CD4-positive, alpha-beta T cell treated with Interleukin-2 at 100 ng/mL for 4 hours (primary cell): Measurements from ENCODE around the gene TMEM30B.
A peak's percentile ranks its signal among the peaks of the same experiment; 100 is the strongest.
"Not testable (repeated sequence)": the region's sequence is repeated elsewhere in the genome, so short reads cannot be mapped to it uniquely, and the experiment has no call there.

Experiments used
- DNase-seq: peaks from one replicate; pipeline ENCODE4 v3.0.0-alpha.2; 2020; ENCODE audit warnings: low spot score

TMEM30B gene

DNA sequence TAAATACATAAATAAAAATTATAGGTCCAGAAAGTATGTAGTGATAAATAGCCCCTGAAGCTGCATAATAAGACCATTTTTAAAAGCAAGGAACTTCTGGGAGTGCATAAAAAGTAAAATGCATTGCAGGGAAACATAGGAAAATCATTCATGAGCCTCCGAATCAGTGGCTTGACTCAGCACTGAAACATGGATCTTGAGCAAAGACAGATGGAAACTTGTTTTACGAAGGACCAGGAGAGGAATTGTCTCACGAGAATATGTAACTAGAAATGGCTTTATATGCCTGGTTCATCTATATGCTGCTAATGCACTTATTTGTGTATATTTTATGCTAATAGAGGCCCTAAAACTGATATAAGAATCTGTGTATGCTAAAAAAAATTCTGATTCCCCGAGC is 14.7 kb downstream of the TMEM30B start:
- no peak for DNase-seq

DNA sequence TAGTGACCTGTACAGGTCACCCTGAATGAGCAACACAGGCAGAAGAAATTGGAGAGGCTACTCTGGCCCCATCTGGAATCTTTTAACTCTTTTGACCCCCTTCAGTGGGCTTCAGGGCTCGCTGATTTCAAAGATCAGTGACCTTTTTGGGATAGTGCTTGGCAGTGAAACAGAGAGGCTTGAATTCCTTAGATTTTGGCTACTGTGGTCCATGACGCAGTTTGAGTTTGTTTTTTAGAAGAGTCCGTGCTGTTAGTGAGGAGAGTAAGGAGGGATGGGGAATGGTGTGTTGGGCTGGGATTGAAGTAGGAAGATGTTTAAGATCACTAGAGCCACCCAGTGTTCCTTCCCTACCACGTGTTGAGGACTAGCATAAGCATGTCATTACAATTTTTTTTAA is 16.5 kb downstream of the TMEM30B start:
- DNase-seq = no peak

DNA sequence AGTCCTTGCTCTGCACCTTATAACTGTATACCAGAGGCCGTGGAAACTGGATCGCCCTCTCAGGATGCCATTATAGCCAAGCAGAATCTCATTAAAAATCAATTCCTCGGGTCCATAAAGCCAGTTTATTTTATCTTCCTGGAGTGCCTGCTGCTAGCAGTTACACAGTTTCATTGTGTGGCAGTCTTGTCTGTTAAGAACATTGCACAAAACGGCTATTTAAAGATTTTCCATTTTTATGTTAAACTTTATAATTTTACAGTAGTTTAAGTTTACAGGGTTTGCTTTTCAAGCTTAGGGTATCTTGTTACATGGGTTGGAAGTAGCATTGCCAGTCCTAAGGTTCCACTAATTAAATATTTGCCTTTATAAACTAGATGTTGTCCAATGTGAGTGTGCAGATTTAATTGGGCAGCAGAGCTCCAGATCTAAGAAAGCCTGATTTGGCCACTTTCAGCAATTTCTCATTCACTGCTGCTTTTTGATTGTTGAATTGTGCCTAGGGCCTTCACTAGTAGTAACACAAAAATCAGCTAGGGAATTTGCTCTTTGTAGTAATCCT is 17.0 kb downstream of the TMEM30B start:
- no peak for DNase-seq

DNA sequence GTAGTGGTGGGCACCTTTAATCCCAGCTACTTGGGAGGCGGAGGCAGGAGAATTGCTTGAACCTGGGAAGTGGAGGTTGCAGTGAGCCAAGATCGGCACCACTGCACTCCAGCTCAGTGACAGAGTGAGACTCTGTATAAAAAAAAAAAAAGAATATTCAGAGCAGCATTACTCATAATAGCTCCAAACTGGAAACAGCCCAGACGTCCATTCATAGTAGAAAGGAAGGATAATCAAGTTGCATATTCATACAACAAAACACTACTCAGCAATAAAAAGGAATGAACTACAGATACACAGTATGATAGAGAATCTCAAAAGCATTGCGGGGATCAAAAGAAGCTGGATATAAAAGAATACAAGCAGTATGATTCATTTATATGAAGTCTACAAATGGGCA is 19.1 kb downstream of the TMEM30B start:
- no peak for DNase-seq

DNA sequence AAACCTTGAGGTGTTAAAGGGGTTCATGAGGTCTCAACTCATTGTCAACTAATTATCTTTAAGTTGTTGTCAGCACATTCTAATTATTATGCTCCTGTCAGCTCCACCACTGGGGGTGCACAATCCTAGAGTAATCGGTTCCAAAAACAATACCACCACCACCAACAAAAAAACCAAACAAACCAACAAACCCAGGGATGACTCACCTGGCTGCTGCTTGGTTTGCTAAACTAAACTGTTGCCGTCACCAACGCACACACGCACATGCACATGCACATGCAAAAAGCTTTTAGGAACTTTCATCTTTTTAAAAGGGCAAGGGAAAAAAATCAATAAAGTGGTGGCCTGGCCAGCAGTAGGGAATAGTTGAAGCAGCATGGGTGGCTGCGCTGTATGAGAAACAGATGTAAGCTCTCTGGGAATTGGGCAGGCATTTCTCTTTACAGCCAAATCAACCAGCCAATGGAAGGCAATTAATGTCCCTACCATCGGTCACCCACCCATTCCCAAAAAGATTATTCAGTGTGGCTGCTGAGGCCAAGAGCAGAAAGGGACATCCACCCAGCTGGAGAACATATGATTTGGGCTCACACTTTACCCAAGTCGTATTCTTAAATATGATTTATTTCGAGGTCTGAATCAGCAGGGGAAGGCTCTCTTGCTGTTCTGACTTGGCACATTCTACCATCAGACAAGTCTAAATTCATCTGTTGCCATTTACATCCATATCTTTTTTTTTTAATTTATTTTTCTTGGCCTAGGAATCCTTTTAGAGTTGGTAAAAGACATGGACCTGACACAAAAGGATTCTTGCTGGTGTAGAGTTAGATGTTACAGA is 20.0 kb downstream of the TMEM30B start:
- no peak for DNase-seq

DNA sequence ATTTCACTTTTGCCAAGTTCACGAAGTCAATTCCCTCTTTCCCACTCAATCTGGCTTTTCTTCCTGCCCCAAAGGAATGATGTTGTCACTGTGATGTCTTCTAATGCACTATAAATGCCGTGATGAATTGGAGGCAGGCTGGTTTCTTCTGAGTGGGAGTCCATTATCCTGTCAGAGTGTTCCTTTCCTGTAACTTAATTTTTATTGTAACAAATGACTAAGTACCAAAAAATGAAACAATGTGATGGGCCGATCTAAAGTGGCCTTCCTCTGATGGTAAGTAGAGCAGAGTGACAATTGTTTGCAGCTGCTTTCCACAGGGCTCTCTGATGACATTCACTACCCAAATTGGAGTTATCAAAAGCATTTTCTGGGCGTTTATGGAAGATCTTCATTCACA is 22.2 kb downstream of the TMEM30B start:
- DNase-seq = no peak

DNA sequence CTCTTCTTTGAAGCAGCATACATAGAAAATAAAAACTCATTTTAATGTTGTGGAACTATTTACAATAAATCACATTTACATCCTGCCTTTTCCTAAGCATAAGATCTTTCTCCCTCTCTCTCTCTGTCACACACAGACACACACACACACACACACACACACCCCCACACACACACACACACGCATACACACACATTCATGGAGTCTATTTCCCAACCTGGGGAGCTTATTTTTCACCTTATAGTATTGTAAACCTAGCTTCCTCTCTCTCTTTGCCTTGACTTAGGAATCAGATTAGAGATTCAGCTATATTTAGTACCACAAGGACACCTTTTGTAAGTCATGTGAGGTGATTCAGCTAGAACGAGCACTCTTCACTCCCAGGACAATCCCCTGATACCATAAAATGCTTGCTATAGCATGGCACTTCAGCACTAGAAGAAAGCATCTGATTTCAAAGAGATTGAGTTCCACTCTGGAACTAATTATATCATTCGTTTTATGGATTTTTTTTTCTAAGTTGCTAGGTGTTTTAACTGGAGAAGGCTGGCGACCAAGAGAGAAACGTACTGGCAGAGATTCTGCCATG is 23.6 kb downstream of the TMEM30B start:
- DNase-seq = no peak

DNA sequence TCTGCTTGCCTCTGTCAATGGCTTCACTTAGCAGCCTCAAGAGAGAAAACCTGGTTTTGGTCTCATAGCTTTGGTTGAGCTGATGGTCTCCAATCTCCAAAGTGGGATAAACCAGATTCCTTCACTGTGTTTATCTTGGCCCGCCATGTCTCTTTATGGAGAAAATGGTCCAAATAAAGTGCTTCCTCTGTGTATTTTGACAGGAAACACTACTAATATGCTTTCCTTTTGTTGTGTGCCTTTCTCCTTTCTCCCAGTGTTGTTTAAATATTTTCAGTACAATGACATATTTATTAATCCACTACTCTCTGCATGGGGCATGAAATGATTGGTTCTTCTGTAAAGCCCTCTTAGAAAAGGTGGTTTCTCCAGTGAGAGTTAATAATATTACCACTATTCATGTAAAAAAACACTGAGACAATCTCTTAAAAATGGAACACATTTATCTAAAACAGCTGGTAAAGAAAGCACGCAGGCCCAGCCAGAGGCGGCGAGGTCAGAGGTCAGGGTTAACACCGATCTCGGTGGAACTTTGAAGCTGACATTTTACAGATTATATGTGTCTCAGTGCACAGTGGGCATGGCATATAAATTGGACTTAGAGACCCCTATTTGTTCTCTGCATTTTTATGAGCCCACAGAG is 24.2 kb downstream of the TMEM30B start:
- no peak for DNase-seq

DNA sequence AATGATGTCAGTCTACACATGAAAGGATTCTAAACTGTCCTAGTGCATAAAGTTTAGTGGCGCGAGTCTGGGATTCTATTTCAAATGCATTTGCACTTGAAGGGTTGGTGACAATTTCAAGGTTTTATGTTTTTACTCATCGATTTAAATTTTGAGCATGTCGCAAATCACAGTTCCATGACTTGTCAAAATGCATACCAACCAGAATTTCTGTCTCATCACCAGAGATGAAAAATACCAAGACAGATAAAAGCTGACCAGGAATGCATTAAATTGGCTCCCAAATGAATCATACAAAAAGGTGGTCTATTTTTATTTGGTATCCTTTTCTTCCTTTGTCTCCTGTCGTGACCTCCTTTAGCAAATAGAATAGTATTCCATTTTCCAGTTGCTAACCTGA is 25.2 kb downstream of the TMEM30B start:
- no peak for DNase-seq

DNA sequence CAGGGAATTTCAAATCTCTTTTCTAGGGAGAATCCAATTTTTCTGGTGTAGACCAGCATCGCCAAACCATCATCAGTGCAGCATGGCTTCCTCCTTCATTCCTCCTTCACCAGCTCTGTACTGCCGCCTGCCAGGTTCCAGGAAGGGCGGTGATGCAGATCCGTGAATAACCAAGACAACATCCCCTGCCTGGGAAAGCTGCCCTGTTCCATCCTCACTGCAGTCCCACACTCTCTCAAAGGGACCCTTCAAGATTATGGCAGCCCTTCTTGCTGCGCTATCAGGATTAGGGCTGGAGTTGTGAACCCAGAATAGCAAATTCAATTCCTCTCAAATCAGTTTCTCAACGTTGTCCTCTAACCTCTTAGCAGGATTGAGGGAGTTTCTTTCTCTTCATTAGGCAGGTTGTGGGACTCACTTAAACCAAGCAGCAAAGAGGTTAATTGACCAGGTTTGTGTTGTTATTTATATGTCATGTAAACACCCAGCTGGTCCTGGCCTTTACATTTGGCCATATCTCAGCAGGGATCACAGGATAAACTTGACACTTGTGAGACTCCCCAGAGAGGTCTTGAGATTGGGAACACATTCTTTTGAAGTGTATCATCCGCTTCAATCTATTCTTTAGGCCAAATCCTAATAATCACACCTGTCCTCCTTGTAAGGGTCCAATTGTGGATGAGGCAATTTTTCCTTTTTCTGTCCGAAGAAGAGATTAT is 26.2 kb downstream of the TMEM30B start:
- DNase-seq = no peak

DNA sequence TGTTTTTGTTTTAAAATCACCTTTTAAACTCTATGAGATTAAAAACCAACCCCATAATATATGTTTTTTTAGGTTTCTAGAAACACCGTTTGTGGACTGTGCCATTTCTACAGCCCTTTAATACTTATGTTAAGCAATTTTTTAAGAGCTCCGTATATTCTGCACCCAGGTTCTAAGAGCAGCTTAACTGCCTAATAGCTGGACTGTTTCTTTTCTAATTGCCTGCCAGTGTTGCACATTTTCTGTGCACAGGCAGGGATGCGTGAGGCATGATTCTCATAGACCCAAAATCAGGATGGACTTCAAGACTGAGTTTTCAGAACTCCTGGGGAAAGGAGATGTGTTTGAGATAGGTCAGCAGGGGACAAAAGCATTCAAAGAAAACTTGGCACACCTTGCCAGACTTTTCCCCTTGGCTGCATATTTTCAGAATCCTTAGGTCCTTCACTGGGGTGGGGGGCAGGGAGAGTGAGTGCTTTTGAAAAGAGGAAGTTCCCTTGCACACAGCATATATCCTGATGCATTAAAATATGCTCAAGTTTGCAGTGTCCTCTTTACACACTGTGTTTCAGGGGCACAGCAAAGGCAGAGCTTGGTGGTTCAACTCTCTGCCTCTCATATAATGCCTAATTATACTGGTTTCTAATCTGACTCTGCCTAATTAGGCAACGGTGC is 27.9 kb downstream of the TMEM30B start:
- no peak for DNase-seq

DNA sequence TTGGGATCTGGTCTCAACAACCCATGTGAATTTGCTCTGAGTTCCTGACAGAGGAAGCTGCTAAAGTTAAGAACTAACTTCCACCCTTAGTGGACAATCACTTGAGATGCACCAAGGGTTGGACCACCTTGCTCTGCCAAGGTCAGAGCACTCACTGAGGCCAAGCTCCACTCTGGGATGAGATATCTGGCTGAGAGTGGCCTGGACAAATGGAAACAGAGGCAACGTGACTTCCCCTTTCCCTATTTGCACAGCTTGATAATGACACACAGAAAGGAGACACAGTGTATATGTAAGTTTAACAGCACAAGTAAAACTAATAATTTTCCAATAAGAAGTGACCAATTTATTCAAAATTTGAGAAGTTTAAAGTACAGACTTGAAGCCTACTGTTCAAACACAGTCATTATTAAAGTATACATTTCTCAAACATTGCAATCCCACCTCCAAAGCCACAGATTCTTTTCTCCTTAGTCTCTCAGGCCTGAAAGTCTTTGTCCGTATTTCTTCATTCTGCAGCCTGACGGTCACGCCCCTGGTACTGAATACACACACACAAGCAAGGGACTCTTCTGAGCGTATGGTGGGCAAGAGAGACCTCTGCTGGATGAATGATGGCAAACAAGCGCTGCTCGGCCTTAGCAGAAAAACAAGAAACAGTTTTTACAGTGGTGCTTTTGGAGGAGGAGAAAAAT is 28.6 kb downstream of the TMEM30B start:
- peak; percentile 61 for DNase-seq

DNA sequence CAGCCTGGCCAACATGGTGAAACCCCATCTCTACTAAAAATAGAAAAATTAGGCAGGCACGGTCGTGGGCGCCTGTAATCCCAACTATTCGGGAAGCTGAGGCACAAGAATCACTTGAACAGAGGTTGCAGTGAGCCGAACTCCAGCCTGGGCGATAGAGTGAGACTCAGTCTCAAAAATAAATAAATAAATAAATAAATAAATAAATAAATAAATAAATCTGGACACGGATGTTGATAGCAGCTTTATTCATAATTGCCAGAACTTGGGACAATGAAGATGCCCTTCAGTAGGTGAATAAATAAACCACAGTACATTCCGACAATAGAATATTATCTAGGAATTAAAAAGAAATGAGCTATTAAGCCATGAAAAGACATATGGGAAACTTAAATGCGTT is 31.1 kb downstream of the TMEM30B start:
- DNase-seq = no peak

DNA sequence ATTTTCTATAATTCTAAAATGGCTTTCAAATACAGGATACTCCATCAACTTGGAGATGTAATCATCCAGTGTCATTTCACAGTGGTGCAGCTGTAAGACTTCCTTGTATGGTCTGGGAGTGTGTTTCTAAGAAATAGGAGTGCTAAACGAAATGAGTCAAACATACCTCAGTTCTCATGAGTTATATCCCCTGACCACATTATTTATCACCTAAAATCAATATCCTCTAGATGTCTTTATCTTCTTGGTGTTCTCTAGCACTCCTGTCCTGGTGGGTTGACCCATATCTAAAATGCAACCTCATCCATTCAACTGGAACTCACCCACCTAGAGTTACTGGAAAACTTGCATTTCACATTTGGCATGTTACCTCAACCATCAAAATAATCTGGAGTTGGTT is 33.2 kb downstream of the TMEM30B start:
- DNase-seq = no peak

DNA sequence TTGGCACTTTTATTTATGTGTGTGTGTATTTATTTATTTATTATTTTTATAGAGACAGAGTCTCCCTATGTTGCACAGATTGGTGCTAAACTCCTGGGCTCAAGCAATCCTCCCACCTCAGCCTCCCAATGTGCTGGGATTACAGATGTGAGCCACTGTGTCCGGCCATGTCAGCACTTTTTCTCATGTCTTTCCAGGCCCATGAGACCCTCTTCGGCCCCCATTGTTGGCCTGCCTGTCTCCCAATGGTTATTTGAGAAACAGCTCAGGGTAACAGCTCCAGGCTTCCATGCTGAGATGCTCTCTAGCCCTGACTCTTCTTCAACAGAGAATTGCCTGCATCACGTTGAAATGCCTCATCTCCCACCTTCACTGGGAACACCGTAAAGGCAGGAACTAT is 34.4 kb downstream of the TMEM30B start:
- no peak for DNase-seq

DNA sequence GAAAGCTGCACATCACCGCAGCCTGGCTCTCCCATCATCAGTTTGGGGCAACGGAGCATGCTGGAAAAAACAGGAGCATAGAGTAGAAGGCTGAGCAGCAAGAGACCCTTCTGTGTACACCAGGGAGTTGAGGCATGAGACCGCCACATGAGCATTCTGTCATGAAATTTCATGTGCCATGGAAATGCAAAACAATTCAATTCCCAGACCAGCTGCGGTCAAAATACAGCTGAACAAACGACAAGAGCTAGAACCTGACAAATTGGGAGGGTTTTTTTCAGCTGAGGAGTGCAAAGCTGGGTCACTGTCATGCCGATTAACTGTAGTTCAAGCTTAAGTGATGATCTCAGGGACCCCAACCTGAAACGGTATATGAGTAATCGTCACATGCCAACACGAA is 37.1 kb downstream of the TMEM30B start:
- DNase-seq = no peak

DNA sequence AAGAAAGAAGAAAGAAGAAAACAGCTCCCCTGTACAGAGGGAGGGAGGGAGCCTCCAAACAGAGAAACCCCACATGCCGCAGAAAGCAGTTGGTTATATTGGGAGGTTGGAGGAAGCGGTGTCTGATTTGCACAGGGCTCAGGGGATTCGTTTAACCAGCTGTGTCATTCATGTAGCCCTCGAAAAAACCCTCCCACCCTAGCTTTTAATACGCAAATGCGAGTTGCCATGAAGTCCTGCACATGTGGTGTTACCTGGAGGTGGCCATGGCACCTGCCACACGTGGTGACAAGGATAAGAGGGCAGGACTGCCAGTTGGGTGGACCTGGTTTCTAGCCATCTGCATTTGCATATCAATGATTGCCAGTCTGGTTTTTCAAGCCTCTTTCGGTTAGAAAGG is 40.9 kb downstream of the TMEM30B start:
- DNase-seq = no peak

DNA sequence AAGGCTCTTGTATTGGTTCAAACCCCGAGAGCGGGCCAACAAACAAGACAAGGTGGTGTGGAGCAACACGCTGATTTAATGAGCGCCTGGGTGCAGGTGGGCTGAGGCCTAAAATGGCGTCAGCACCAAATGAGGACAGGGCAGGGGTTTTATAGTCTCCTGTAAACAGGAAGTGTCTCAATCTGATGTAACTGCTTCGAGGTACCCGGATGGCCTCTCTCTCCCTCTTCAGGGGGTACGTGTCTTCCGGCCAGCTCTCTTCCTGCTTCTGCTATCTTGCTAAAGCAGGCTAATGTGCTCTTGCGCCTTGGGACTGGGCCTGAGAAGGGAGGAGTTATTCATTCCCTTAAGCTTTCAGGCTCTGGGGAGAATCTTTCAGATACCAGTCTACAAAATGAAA is 41.9 kb downstream of the TMEM30B start:
- DNase-seq = not testable (repeated sequence)

DNA sequence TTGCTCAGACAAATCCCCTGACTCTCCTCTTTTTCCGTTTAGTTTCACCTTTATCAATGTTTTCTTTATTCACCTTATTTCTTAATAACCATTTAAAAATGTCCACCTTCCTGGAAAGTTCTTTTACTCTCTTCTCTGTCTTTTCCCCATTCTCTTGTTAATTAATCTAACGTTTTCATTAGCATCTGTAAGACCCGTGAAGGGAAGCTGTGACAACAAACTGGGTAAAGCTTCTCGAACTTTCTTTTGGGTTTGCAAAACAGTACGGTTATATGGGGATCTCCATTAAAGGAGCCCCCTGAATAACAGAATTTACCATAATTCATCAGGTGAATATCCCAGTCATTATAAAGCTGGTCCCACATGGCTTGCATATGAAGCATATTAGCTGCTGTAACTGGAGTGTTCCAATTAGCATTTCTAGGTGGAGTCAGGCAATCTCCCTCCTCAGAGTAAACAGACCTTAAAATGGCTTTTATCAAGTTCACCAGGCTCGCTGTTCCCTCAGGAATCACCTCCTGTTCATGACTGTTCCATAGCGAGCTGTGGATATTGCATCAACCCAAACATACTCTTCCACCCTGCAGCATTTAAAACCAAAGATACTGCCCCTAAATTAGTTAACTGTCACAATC is 42.4 kb downstream of the TMEM30B start:
- no peak for DNase-seq

DNA sequence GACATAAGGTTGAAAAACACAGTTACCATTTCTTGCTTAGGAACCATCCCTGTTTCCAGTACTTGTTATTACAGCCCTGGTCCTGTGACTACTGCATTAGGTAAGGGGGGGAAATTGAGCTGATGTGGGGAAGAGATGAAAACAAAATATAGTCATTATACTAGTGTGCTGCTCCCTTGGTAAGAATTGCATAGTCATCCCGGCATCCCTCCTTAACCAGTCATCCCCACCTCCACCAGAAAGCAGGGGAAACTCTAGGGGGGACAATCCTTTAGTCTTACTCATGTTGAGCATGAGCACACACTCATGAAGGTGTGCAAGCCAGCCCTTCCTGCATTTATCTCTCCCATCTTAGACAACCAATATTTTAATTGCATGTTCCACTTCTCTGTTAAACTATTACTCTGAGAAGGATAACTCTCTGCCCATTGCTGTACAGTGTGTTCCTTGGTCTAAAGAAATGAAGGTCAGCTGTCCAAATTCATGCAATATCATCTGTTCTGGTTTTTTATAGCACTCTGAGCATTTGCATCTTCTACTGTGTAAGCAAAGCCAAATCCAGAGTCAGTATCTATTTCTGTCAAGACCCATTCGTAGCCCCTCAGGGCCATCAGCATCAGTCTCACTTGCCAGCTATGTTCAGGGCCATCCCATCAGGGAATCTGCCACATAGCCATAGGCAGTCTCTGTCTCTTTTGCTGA is 46.8 kb downstream of the TMEM30B start:
- no peak for DNase-seq
